Large intestine (tissue), 3 donors: ENCODE data around the gene CD320. TPM values are rescaled to one million over a fixed set of nuclear protein-coding genes. Genes with fewer than 3 reads are reported as not detected.
A peak's percentile ranks its signal among the peaks of the same experiment; 100 is the strongest.

Source experiments
- DNase-seq, 2 donors: peaks; one replicate each; pipeline versions ENCODE4 v3.0.0 to v3.0.0-alpha.2; 2013
- H3K27ac ChIP-seq: one replicate; pipeline ENCODE4 v1.5.1; 2013; ENCODE audit warnings: low read length
- H3K27me3 ChIP-seq: 2 replicates; pipeline ENCODE4 v1.6.1; 2013; ENCODE audit warnings: low read length; ENCODE audit not compliant: control insufficient read depth, insufficient read depth
- H3K36me3 ChIP-seq: 2 replicates; pipeline ENCODE4 v1.6.1; 2013; ENCODE audit warnings: low read length; ENCODE audit not compliant: control insufficient read depth, insufficient read depth
- H3K4me1 ChIP-seq: one replicate; pipeline ENCODE4 v1.6.1; 2013; ENCODE audit warnings: low read length; ENCODE audit not compliant: control insufficient read depth, insufficient read depth
- H3K4me3 ChIP-seq: one replicate; pipeline ENCODE4 v1.5.1; 2013; ENCODE audit warnings: low read length
- H3K9me3 ChIP-seq: one replicate; pipeline ENCODE4 v1.6.1; 2013; ENCODE audit warnings: mild to moderate bottlenecking, low read depth, low read length, moderate library complexity; ENCODE audit not compliant: control insufficient read depth
- WGBS: methylation state at CpG from one replicate; pipeline ENCODE4 v1.1.5; 2013; ENCODE audit warnings: low lambda C conversion rate; ENCODE audit not compliant: insufficient coverage; 5-methylcytosine and 5-hydroxymethylcytosine counted together
- polyA plus RNA-seq: library from polyadenylated mRNA; unstranded; fragments of 120-200 nt; gene quantifications from one replicate; pipeline ENCODE4 v1.2.1, GENCODE V29; 2013

CD320 gene
- polyA plus RNA-seq, 1 donor: 30.3 TPM

DNA sequence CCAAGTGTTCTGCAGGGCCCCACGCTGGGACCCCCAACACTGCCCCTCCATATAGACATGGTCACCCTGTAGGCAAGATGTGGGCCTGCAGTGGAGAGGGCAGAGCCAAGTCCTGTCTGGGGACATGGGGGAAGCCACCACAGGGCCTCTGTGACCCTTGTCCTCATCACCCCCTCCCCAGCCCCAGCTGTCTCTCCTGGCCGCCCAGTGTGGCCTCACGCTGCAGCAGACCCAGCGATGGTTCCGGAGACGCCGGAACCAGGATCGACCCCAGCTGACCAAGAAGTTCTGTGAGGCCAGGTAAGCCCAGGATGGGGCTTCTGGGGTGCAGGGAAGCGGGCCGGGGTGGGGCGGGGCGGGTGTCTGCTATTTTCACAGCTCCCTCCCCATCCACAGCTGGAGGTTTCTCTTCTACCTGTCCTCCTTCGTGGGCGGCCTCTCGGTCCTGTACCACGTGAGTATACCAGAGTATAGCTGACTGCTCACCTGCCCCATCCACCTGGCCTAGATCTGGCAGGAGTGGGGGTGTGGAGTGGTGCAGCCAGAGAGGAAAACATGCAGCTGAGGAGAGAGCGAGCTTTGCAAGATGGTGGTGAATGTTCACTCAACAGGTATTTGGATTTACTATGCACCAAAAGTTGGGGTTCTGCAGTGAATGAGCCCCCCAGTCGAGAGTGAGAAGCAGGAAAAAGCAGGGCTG lies 52.6 kb downstream of the CD320 start:
- no CpG with 5 or more reads among the region's 18 CpGs for WGBS

GRCh38 chr19:8254286-8255001 lies 53.7 kb downstream of the CD320 start:
- Histone ChIP-seq H3K4me1 (peaks cover 10% of the 10 kb centered on the region), H3K36me3 (peaks cover 75% of the 10 kb centered on the region), H3K27ac (no peak overlapping the region), H3K4me3 (no peak overlapping the region), H3K27me3 (no peaks in the 10 kb centered on the region), H3K9me3 (no peaks in the 10 kb centered on the region)
- no peak for DNase-seq
- no CpG with 5 or more reads among the region's 11 CpGs for WGBS

More for the DNA sequence above, 52.6 kb downstream of the CD320 start:
- Histone ChIP-seq H3K36me3 (peaks cover 80% of the 10 kb centered on the region), H3K4me3 (no peak overlapping the region), H3K27ac (no peak overlapping the region), H3K9me3 (no peaks in the 10 kb centered on the region), H3K27me3 (no peaks in the 10 kb centered on the region), H3K4me1 (peaks cover 8% of the 10 kb centered on the region)
- no peak for DNase-seq

DNA sequence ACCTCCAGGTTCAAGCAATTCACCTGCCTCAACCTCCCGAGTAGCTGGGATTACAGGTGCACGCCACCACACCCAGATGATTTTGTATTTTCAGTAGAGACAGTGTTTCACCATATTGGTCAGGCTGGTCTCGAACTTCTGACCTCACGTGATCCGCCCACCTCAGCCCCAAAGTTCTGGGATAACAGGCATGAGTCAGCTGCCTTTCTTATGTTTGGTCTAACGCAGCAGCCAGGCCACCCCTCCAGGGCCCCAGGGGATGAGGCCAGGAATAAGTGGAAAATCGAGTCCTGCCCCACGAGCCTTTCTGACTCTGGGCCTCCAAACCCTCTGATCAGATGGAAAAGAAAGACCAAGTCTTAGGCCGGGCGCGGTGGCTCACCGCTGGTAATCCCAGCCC lies 54.5 kb downstream of the CD320 start:
- no peaks in the 10 kb centered on the region for H3K9me3 ChIP-seq
- no peak overlapping the region for H3K4me3 ChIP-seq
- WGBS: no CpG with 5 or more reads among the region's 12 CpGs
- H3K36me3 ChIP-seq: peaks cover 67% of the 10 kb centered on the region
- no peaks in the 10 kb centered on the region for H3K27me3 ChIP-seq
- H3K4me1 ChIP-seq: peaks cover 10% of the 10 kb centered on the region
- H3K27ac ChIP-seq: no peak overlapping the region
- DNase-seq: no peak

DNA sequence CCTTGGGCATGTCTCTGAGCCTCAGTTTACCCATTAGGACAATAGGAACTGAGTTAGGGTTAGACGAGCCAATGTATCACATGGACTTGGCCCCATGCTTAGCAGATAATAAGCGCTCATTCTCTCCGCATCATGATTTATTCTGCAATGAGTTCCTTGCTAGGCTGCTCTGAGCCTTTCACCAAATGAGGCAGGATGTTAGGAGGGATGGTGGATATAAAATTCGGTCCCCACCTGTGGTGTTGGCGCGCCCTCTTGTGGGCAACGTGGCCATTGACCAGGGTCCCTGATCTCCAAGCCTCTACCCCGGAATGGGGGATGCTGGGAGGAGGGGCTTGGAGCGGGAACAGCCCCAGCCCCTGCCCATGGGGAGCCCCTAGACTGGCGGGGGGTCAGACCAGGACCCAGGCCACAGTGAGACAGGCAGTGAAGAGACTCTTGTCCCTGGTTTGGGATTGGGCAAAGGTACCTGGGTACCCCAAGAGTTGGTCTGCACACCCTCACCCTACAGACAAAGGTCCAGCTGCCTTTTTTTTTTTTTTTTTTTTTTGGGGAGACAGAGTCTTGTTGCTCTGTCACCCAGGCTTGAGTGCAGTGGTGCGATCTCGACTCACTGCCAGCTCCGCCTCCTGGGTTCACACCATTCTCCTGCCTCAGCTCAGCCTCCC lies 55.1 kb downstream of the CD320 start:
- Histone ChIP-seq H3K36me3 (peaks cover 65% of the 10 kb centered on the region), H3K27me3 (no peaks in the 10 kb centered on the region), H3K9me3 (no peaks in the 10 kb centered on the region), H3K4me1 (peaks cover 10% of the 10 kb centered on the region), H3K27ac (no peak overlapping the region), H3K4me3 (no peak overlapping the region)
- peak; percentile 52 to 55 for DNase-seq
- 0% methylated on average over 1 of the region's 13 CpGs for WGBS

Other genes starting within 250 kb of the CD320 start
- 3.5 TPM for gene FBN3, start 158.8 kb downstream of the CD320 start, polyA plus RNA-seq
- gene CERS4, start 99.0 kb downstream of the CD320 start, polyA plus RNA-seq: 119 TPM
- 69.6 TPM for gene NDUFA7, start 13.0 kb upstream of the CD320 start, polyA plus RNA-seq
- 1,187 TPM for gene RPS28, start 13.1 kb upstream of the CD320 start, polyA plus RNA-seq
- gene KANK3, start 34.9 kb upstream of the CD320 start, polyA plus RNA-seq: 6.3 TPM
- gene ANGPTL4, start 55.8 kb upstream of the CD320 start, polyA plus RNA-seq: 0.97 TPM
- 96.4 TPM for gene RAB11B, start 82.0 kb upstream of the CD320 start, polyA plus RNA-seq
- gene MARCHF2, start 104.9 kb upstream of the CD320 start, polyA plus RNA-seq: 12.5 TPM
- 222 TPM for gene HNRNPM, start 136.6 kb upstream of the CD320 start, polyA plus RNA-seq
- 3.6 TPM for gene PRAM1, start 194.3 kb upstream of the CD320 start, polyA plus RNA-seq
- 21.6 TPM for gene ZNF414, start 205.8 kb upstream of the CD320 start, polyA plus RNA-seq